CD4-positive, alpha-beta T cell treated with Interferon gamma for 1 hour (primary cell): ENCODE data around the gene IMPDH1.
A peak's percentile ranks its signal among the peaks of the same experiment; 100 is the strongest.

Experiments used
- DNase-seq: peaks from one replicate; pipeline ENCODE4 v3.0.0-alpha.2; 2020

IMPDH1 gene

GRCh38 chr7:128357217-128357613, 52.6 kb downstream of the IMPDH1 start:
- no peak for DNase-seq

- DNase-seq: no peak
These were observed 53.1 kb downstream of the IMPDH1 start for GRCh38 chr7:128356546-128357216.

GRCh38 chr7:128353610-128354009, 56.2 kb downstream of the IMPDH1 start:
- no peak for DNase-seq

- no peak for DNase-seq
These were observed 56.6 kb downstream of the IMPDH1 start for GRCh38 chr7:128353189-128353588.

- DNase-seq: no peak
These were observed 57.1 kb downstream of the IMPDH1 start for GRCh38 chr7:128352636-128353035.

GRCh38 chr7:128352153-128352537, 57.6 kb downstream of the IMPDH1 start:
- peak; percentile 28 for DNase-seq

- no peak for DNase-seq
These were observed 58.3 kb downstream of the IMPDH1 start for GRCh38 chr7:128351296-128352152.

GRCh38 chr7:128350708-128351295, 59.0 kb downstream of the IMPDH1 start:
- no peak for DNase-seq

- no peak for DNase-seq
These were observed 60.3 kb downstream of the IMPDH1 start for GRCh38 chr7:128349466-128349825.

GRCh38 chr7:128347647-128348097, 62.1 kb downstream of the IMPDH1 start:
- DNase-seq: peak; percentile 20

- no peak for DNase-seq
These were observed 65.4 kb downstream of the IMPDH1 start for GRCh38 chr7:128344431-128344774.

GRCh38 chr7:128343554-128344430, 66.0 kb downstream of the IMPDH1 start, which contains the start of gene RBM28:
RBM28 (minus strand) TSS chr7:128343908; CDS start chr7:128343793, 115 bp downstream.
- DNase-seq: peak; percentile 84
